ENCODE measurements around the gene SLC2A4.

Gene SLC2A4

GRCh38 chr17:7237266-7237760, 44.2 kb upstream of the SLC2A4 start:
- peak overlapping the region; percentile 71 for H3K4me3 ChIP-seq (replicated peaks; ENCODE audit: low read depth, low read length)
- DNase-seq (ENCODE audit: low read depth), result no peak
- TF ChIP-seq CTCF (IDR thresholded peaks at IDR 0.05; ENCODE audit: low read length, missing control alignments), result no peak

GRCh38 chr17:7237761-7238419, 43.6 kb upstream of the SLC2A4 start:
- peak; percentile 67 for DNase-seq (ENCODE audit: low read depth)
- H3K4me3 ChIP-seq (replicated peaks; ENCODE audit: low read depth, low read length), result peak overlapping the region; percentile 71
- no peak for TF ChIP-seq CTCF (IDR thresholded peaks at IDR 0.05; ENCODE audit: low read length, missing control alignments)

GRCh38 chr17:7238420-7239090, 43.0 kb upstream of the SLC2A4 start:
- DNase-seq (ENCODE audit: low read depth), result no peak
- TF ChIP-seq CTCF (IDR thresholded peaks at IDR 0.05; ENCODE audit: low read length, missing control alignments), result no peak
- H3K4me3 ChIP-seq (replicated peaks; ENCODE audit: low read depth, low read length), result peak overlapping the region; percentile 71

GRCh38 chr17:7239091-7240027, 42.2 kb upstream of the SLC2A4 start, which contains the start of gene PHF23:
Gene PHF23, minus strand, starts transcription at chr17:7239457. Its CDS starts 178 bp downstream, at chr17:7239279.
- no peak for TF ChIP-seq CTCF (IDR thresholded peaks at IDR 0.05; ENCODE audit: low read length, missing control alignments)
- H3K4me3 ChIP-seq (replicated peaks; ENCODE audit: low read depth, low read length), result peak within 1 kb of the TSS; percentile 81
- DNase-seq (ENCODE audit: low read depth), result peak; percentile 99

- no peak for DNase-seq (ENCODE audit: low read depth)
- H3K4me3 ChIP-seq (replicated peaks; ENCODE audit: low read depth, low read length), result peak overlapping the region; percentile 81
- no peak for TF ChIP-seq CTCF (IDR thresholded peaks at IDR 0.05; ENCODE audit: low read length, missing control alignments)
These were observed 41.1 kb upstream of the SLC2A4 start for GRCh38 chr17:7240375-7240774.

GRCh38 chr17:7241090-7241733, 40.3 kb upstream of the SLC2A4 start:
- no peak for TF ChIP-seq CTCF (IDR thresholded peaks at IDR 0.05; ENCODE audit: low read length, missing control alignments)
- no peak for DNase-seq (ENCODE audit: low read depth)
- peak overlapping the region; percentile 81 for H3K4me3 ChIP-seq (replicated peaks; ENCODE audit: low read depth, low read length)
